D721Med (cell line): Measurements from ENCODE around the gene GSTA1.
"Not testable (repeated sequence)": the region's sequence is repeated elsewhere in the genome, so short reads cannot be mapped to it uniquely, and the experiment has no call there.

Experiments
- DNase-seq: peaks from one replicate; pipeline ENCODE4 v3.0.0; 2011; ENCODE audit warnings: low spot score; ENCODE audit not compliant: insufficient read length
- FAIRE-seq: peaks from 2 replicates; lab custom pipeline; 2011; peaks lifted over from hg19 to GRCh38; lab: Jason Lieb, UNC
- CTCF ChIP-seq: IDR thresholded peaks from 2 replicates; pipeline ENCODE4 v1.5.1; 2012; ENCODE audit warnings: mild to moderate bottlenecking, control low read depth; ENCODE audit not compliant: insufficient read depth; ENCODE audit errors: missing control alignments

The GSTA1 gene

GRCh38 chr6:52788478-52788877 lies 15.1 kb downstream of the GSTA1 start:
- no peak for TF ChIP-seq CTCF
- DNase-seq (no peak), FAIRE-seq (no peak)

- DNase-seq (no peak), FAIRE-seq (no peak)
- TF ChIP-seq CTCF, result no peak
Measured at GRCh38 chr6:52787917-52788316, 15.7 kb downstream of the GSTA1 start.

- no peak for TF ChIP-seq CTCF
- no peak for FAIRE-seq
- no peak for DNase-seq
Measured at GRCh38 chr6:52786249-52786956, 17.2 kb downstream of the GSTA1 start.

GRCh38 chr6:52782696-52783274 lies 20.8 kb downstream of the GSTA1 start:
- not testable (repeated sequence) for FAIRE-seq

GRCh38 chr6:52782209-52782608 lies 21.4 kb downstream of the GSTA1 start:
- FAIRE-seq, result not testable (repeated sequence)

More at GRCh38 chr6:52782696-52783274, 20.8 kb downstream of the GSTA1 start:
- DNase-seq, result not testable (repeated sequence)

GRCh38 chr6:52779237-52779636 lies 24.4 kb downstream of the GSTA1 start:
- TF ChIP-seq CTCF, result no peak
- FAIRE-seq, result no peak
- no peak for DNase-seq

More at GRCh38 chr6:52782209-52782608, 21.4 kb downstream of the GSTA1 start:
- not testable (repeated sequence) for DNase-seq

- not testable (repeated sequence) for FAIRE-seq, DNase-seq
Measured at GRCh38 chr6:52776711-52777351, 26.8 kb downstream of the GSTA1 start.

GRCh38 chr6:52769399-52769798 lies 34.2 kb downstream of the GSTA1 start:
- FAIRE-seq, result peak; percentile 60

GRCh38 chr6:52767658-52768057 lies 36.0 kb downstream of the GSTA1 start:
- FAIRE-seq, DNase-seq: not testable (repeated sequence)

More at GRCh38 chr6:52769399-52769798, 34.2 kb downstream of the GSTA1 start:
- not testable (repeated sequence) for DNase-seq

GRCh38 chr6:52763322-52763916 lies 40.2 kb downstream of the GSTA1 start, which contains the start of gene GSTA2:
Gene GSTA2 (minus strand): TSS chr6:52763475. CDS start chr6:52757947, 5,528 bp downstream.
- FAIRE-seq, DNase-seq: not testable (repeated sequence)

GRCh38 chr6:52761673-52762491 lies 41.7 kb downstream of the GSTA1 start:
- not testable (repeated sequence) for FAIRE-seq, DNase-seq
